ENCODE measurements around the gene ZNF518A. TPM values are rescaled to one million over a fixed set of nuclear protein-coding genes. Genes with fewer than 3 reads are reported as not detected.

ZNF518A gene
- 6.0 to 8.0 TPM (median 6.9 TPM) in 5 replicates for total RNA-seq (2022; extraction: Qiagen RNA extraction)

GRCh38 chr10:96129387-96130325 lies at the start of gene ZNF518A:
Gene ZNF518A, plus strand, starts transcription at chr10:96130297. Its CDS starts 26,026 bp downstream, at chr10:96156323.

Other genes starting within 250 kb of the ZNF518A start
- 0.08 to 0.44 TPM (median 0.34 TPM) in 4 of 5 replicates, not detected in the other for gene CC2D2B, start 222.3 kb upstream of the ZNF518A start, total RNA-seq (2022; extraction: Qiagen RNA extraction)
- 5.5 to 7.0 TPM (median 6.1 TPM) in 5 replicates for gene CCNJ, start 86.7 kb upstream of the ZNF518A start, total RNA-seq (2022; extraction: Qiagen RNA extraction)
- 0.06 TPM in 1 of 5 replicates, not detected in the others for gene BLNK, start 141.3 kb downstream of the ZNF518A start, total RNA-seq (2022; extraction: Qiagen RNA extraction)
- not detected in 5 replicates for gene DNTT, start 174.1 kb downstream of the ZNF518A start, total RNA-seq (2022; extraction: Qiagen RNA extraction)
- gene OPALIN, start 228.7 kb downstream of the ZNF518A start, total RNA-seq (2022; extraction: Qiagen RNA extraction), result not detected in 5 replicates

All from A549 treated with AZD2906 at 1 μM for 4 hours (cell line).